Fibroblast of the conjunctiva (primary cell): ENCODE measurements around the gene MYO15B.

Experiments
- DNase-seq: peaks from one replicate; pipeline ENCODE4 v3.0.0-alpha.2; 2010; ENCODE audit warnings: low read depth

Gene MYO15B

DNA sequence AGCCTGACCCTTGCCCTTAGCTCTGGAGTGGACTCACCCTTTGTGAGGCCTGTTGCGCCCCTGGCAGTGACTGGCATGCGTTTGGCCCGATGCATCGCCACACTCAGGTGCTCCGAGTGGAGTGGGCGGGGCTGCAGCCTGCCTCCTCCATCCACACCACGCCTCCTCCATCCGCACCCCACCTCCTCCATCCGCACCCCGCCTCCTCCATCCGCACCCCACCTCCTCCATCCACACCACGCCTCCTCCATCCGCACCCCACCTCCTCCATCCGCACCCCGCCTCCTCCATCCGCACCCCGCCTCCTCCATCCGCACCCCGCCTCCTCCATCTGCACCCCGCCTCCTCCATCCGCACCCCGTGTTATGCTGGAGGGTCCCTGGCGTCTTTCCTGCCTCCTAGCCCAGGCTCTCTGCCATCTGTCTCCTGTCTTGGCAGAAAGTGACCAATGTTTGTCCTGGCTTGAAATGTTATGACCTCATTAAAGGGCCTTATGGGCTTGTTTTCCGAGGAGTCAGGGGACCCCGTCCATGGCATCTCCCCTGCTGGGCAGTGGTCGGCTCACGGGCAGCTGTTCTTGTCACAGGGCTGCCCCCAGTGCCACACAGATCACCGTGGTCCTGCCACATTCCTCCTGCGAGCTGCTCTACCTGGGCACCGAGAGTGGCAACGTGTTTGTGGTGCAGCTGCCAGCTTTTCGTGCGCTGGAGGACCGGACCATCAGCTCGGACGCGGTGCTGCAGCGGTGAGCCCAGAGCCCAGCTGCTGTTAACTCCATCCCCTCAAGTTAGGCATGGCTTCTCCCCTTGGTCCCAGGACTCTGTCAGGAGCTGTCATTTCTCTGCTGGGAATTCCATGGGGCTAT is 28.7 kb upstream of the MYO15B start:
- no peak for DNase-seq

DNA sequence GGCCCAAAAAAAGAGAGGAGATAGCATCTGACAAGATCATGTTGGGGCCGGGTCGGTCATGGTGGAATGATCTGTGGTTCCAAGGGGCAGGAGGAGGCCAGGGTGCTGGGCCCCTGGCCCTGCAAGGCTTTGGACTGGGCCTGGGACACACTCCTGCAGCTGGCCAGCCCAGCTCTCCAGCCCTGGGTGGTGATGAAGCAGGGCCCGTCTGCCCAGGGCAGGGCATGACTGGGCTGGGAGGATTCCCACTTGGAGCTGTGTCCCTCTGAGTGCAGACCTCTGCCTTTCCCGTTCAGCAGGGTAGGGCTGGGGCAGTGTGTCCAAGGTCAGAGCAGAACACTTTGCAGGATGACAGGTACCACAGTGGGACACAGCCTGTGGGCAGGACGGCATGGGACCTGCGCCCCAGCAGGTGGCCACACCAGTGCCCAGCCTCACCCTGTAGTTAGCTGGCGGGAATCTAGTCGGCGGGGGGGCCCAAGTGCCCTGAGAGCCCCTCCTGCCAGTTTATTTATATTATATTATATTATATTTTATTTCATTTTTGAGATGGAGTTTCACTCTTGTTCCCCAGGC is 27.6 kb upstream of the MYO15B start:
- no peak for DNase-seq

DNA sequence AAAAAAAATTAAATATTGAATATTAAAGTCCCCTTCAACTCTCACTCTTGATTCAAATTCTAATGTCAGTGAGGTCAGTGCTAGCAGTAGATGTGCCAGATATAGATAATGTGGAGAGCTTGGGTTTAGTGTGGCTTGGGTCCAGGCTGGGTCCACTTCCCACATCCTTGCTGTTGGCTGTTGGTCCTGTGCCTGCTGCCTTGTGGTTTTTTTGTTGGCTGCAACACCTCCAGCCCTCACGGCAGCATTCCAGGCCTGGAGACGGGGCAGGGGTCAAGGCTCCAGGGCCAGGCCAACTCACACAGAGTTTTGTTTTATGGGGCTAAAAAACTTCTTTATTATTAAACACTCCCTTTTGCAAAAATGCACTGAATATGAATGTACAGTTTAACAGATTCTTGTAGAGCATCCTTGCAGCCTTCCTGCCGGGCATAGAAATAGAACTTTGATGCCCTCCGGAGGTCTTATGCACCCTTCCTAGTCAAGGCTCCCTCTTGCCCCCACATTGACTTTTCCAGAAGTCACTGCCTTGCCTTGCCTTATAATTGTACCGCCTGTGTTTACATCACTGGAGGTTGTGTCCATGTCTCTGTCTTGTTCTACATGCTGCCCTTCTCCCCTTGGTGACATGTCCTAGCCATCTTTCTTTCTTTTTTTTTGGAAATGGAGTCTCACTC is 25.5 kb upstream of the MYO15B start:
- no peak for DNase-seq

DNA sequence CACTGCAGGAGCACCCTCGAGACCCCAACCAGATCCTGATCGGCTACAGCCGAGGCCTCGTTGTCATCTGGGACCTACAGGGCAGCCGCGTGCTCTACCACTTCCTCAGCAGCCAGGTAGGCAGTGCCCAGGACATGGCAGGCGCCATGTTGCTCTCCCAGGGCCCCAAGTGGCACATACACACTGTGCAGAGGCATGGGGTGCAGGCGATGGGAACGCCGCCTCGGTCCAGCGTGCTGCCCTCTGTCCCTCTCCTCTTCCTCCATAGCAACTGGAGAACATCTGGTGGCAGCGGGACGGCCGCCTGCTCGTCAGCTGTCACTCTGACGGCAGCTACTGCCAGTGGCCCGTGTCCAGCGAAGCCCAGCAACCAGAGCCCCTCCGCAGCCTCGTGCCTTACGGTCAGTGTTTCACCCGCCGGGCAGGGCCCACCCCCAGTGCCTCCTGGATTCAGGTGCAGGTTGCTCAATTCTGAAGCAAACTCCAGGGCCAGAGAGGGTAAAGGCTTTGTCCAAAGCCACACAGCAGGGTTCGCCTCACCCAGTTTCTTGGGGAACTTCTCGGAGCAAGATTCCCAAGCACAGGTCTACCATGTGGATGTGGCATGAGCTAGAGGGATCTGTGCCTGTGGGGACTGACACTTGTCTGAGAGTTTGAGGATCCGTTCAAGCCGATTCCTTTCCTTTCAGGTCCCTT is 24.4 kb upstream of the MYO15B start:
- DNase-seq: no peak

DNA sequence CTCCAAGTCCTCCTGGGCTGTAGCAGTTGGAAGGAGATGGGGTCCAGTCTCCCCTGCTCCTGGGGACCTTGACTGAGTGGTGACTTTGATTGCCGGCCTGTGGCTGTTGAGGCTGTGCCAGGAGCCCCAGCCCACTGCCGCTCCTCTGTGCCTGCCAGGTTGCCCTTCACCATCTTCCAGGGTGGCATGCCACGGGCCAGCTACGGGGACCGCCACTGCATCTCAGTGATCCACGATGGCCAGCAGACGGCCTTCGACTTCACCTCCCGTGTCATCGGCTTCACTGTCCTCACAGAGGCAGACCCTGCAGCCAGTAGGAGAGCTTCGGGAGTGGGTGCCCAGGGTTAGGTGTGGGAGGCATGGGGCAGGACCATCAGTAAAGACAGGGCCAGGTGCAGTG is 23.4 kb upstream of the MYO15B start:
- no peak for DNase-seq

DNA sequence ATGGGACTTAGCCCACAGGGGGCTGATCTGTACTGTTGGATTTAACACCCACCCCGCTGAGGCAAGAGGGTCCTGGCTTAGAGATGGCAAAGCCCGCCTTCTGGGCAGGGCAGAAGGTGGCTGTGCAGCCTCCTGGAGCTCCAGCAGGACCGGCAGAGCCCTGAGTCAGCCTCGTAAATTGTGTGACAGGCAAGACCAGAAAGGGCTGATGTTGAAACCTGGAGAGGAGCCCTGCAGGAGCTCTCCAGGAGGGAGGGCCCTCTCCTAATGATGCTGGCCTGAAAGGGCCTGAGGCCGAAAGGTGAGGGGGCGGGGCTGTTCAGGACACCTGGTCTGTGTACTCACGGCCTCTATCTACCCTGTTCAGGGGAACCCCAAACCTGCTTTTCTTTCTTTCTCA is 22.5 kb upstream of the MYO15B start:
- DNase-seq: no peak

DNA sequence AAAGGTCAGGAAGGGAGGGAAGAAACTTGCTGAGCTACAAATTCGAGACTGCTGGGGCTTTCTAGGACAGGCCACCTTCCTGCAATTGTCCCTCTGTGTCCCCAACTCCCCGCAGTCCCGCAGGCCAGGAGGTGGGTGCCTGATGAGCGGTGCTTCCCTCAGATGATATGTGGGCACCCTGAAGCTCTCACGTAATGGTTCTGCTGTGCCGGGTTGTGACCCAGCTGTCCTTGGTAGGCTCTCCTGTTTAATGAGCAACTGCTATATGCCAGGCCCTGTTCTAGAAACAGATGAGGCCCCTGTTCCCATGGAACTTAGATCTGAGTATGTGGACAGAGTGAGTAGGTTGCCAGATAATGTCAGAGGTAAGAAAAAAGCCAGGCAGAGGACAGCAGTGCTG is 22.0 kb upstream of the MYO15B start:
- DNase-seq: no peak

DNA sequence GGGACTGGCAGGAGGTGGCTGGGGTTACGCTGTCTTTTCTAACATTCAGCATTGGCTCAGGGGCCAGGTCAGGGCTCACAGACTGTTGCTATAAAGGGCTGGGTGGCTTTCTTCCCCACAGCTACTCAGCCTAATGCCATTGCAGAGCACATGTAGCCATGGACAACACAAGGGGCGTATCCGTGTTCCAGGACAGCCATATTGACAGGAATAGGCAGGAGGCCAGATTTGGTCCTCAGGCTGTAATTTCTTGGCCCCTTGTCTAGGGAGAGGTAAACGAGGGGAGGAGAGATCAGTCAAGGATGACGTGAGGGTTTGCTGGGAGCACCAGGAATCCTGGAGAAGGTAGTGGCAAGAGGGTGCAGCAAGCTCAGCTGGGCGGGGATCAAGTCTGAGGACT is 21.2 kb upstream of the MYO15B start:
- DNase-seq: no peak

DNA sequence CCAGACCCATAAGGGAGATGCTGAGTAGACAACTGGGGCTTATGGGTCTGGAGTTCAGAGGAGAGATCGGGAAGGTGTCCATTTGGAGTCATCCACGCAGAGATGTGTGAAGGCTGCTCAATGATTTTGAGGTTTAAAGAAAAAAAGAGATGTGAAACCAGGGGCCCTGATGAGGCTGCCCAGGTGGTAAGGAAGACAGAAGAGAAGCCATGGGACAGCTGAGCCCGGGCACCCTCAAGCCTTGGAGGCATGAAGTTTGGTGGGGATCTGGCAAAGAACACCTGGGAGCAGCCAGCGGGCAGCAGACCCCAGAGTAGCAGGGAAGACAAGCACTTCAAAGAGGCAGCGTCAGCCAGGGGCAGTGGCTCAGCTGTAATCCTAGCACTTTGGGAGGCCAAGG is 20.8 kb upstream of the MYO15B start:
- no peak for DNase-seq

DNA sequence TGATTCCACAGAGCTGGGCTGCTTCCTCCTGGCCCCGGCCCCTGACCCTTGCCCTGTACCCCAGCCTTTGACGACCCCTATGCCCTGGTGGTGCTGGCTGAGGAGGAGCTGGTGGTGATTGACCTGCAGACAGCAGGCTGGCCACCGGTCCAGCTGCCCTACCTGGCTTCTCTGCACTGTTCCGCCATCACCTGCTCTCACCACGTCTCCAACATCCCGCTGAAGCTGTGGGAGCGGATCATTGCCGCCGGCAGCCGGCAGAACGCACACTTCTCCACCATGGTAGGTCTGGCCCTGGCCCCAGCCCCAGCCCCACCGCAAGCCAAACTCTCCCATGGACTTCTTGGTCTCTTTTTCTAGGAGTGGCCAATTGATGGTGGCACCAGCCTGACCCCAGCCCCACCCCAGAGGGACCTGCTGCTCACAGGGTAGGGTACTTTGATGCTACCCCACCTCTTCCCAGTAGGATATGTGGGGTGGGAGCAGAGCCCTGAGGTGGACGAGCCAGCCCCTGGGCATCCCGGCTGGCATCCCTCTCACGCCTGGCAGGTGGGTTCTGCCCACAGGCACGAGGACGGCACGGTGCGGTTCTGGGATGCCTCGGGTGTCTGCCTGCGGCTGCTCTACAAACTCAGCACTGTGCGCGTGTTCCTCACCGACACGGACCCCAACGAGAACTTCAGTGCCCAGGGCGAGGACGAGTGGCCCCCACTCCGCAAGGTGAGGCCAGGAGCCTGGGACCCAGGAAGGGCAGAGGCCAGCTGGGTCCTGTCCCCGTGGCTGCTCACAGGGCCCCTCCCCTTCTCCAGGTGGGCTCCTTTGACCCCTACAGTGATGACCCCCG is 19.0 kb upstream of the MYO15B start:
- no peak for DNase-seq

DNA sequence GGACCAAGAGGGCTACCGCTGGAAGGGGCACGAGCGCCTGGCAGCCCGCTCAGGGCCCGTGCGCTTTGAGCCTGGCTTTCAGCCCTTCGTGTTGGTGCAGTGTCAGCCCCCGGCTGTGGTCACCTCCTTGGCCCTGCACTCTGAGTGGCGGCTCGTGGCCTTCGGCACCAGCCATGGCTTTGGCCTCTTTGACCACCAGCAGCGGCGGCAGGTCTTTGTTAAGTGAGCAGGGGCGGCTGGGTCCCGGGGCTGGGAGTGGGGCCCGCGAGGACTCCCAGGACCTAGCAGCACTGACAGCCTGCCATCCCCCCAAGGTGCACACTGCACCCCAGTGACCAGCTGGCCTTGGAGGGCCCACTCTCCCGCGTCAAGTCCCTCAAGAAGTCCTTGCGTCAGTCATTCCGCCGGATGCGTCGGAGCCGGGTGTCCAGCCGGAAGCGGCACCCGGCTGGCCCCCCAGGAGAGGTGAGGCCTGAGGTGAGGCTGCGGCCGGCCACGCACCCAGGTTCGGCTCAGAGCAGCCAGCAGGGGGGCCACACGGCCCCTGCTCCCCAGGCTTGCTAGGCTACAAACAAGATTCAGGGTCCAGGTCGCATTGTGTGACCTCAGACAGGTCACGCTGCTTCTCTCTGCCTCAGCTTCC is 17.4 kb upstream of the MYO15B start:
- DNase-seq: no peak

DNA sequence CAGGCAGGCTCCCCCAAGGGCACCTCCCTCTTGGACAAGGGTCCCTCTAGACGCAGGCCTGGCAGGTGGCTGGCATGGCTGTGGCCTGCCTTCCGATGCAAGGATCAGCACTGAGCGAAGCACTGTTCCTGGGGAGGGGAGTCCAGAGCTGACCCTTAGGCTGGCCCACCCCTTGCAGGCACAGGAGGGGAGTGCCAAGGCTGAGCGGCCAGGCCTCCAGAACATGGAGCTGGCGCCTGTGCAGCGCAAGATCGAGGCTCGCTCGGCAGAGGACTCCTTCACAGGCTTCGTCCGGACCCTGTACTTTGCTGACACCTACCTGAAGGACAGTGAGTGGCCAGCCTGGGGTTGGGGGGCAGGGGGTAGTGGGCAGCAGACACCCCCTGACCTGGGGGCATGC is 16.8 kb upstream of the MYO15B start:
- DNase-seq: no peak

DNA sequence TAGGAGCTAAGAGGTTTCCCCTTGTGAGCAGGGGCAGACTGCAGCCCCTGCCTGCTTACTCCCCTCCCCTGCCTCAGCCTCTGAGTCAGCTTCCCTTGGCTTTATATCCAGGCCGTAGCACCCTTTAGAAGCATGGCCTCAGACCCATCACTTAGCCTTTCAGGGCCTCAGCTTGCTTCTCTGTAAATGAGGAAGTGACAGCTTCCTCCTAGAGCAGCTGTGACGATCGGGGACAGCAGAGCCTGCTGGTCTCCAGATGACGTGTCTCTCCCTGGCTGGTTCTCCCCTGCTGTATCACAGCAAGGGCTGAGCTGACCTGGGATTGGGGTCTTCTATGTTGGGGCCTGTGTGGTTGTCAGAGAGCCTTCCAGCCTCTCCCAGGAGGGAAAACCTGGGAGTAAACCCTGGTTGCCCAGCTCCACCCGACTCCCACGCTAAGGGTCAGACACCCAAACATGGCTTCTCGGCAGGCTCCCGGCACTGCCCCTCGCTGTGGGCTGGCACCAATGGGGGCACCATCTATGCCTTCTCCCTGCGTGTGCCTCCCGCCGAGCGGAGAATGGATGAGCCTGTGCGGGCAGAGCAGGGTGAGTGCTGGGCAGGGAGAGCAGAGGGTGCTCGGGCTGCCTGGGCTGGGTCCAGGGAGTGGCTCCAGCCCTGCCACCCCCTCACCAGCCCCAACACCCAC is 16.3 kb upstream of the MYO15B start:
- no peak for DNase-seq

DNA sequence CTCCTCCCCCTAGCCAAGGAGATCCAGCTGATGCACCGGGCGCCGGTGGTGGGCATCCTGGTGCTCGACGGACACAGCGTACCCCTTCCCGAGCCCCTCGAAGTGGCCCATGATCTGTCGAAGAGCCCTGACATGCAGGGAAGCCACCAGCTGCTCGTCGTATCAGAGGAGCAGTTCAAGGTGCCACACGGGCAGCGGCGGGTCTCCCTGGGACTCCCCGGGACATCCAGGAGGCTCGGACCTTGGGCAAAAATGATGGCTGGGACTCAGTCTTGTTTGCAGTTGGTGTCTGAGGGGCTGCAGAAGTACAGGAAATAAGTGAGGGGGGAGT is 15.8 kb upstream of the MYO15B start:
- no peak for DNase-seq

DNA sequence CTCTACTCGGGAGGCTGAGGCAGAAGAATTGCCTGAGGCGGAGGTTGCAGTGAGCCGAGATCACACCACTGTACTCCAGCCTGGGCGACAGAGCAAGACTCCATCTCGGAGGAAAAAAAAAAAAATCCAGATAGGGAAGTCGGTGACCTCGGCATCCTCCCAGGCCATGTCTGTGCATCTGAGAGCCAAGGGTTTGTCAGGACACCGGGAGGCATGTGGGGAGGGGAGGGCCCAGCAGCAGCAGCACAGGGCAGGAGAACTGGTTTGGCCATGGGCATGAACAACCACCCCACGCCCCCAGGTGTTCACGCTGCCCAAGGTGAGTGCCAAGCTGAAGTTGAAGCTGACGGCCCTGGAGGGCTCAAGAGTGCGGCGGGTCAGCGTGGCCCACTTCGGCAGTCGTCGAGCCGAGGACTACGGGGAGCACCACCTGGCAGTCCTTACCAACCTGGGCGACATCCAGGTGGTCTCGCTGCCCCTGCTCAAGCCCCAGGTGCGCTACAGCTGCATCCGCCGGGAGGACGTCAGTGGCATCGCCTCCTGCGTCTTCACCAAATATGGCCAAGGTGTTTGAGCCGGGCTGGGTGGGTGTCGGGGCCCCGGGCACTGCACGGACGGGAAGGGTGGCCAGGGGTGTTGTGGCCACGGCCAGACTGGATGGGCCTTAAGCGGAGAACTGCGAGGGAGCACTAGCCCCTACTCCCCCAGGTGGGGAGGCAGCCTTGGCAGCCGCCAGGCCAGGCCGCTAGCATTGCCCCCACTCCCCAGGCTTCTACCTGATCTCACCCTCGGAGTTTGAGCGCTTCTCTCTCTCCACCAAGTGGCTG is 14.7 kb upstream of the MYO15B start:
- DNase-seq: no peak

DNA sequence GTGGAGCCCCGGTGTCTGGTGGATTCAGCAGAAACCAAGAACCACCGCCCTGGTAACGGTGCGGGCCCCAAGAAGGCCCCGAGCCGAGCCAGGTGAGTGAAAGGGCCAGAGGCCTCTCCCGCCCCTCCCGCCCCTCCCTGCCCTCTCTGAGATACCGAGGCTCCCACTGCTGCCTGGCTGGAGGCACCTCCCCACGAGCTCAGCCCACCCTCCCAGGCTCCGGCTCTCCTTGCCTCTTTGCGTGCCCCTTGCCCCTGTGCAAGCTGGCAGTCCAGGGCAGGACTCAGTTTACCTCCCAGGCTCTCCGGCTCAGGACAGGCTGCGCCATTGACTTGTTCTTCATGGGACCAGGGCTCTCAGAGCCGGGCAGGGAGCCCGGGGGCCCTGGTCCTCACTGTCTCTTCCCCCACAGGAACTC is 14.1 kb upstream of the MYO15B start:
- no peak for DNase-seq

DNA sequence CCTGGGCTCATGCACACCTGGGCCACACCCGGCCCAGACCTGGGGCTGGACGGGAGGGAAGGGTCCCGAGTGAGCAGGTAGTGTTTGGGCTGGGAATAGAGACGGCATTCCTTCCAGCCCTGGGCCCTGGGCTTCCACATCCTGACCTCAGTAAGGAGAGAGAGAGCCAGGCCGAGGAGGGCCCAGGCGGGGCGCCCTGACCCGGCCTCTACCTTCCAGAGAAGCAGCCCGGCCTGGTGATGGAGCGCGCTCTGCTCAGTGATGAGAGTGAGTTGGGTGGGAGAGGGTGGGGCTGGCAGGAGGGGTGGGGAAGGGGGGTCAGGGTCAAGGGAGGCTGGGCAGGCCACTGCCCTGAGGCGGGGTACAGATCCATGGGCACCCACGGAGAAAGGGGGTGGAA is 13.6 kb upstream of the MYO15B start:
- no peak for DNase-seq

DNA sequence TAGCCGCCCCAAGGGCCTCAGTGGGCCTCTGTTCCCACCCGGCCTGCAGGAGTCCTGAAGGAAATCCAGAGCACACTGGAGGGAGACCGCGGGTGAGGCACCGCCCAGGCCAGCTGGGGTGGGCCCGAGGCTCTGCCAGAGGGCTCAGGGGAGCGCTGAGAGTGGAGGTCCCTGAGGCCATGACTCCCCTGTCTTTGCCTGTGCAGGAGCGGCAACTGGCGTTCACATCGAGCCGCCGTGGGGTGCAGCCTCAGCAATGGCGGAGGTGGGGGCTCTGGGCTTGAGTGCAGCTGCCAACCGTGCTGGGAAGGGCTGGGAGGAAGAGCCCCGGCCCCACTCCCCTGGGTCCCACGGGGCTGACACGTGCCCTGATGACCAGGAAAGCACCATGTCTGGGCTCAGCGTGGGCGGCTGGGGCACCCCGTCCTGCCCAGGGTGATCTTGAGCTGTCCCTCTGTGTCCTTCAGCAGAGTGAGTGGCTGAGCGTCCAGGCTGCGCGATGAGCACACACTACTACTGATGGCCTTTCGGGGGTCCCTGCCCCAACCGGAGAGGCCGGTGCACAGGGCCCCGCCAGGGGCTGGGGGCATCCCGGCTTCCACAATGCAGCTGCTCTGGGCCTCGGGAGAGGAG is 13.1 kb upstream of the MYO15B start:
- DNase-seq: no peak

DNA sequence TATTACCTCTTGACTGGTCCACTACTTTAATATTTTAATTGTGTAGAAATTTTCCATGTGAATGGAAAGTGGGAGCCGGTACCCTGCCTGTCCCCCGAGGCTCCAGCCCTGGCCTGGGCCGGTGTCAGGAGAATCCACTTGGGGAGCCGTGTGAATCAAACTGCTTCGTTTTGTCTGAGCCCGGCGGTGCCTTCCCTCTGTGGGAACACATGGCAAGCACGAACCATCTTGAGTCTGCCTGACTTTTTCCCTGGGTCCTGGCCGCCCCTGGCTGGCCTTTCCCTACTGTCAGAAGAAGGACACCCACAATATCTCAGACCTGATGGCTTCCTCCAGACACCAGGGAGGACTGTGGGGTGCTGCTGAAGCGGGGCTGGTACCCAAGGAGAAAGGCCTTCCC is 12.4 kb upstream of the MYO15B start:
- DNase-seq: no peak

DNA sequence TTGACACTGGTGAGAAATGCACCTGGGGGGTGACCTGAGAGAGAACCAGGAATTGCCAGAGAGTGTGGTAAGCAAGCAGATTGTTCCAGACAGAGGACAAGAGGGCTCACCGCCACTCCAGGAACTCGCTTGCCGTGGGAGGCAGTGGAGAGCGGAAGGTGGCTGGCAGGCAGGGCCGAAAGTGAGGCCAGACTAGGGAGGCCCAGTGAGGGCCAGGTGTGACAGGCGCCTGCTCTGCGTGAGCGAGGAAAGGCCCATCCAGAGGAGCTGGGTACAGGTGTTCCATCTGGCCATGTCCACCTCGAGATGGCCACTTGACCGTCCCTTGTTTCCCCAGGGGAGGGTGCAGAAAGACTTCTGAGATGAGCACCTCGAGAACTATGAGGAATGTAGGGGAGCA is 11.9 kb upstream of the MYO15B start:
- no peak for DNase-seq
